SK-N-SH treated with all-trans-retinoic acid at 6 μM for 48 hours (cell line): ENCODE results near the gene DPYSL3.
A peak's percentile ranks its signal among the peaks of the same experiment; 100 is the strongest.

Experiments
- ATAC-seq: fragments of 200-7000 bp; cut with Tn5 transposase; 3 replicates; pipeline ENCODE4 v1.9.1; 2020; ENCODE audit warnings: mild to moderate bottlenecking, moderate library complexity
- ARNTL ChIP-seq: fragments of 450-650 bp; formaldehyde crosslinking; IDR thresholded peaks from 2 replicates; pipeline ENCODE4 v1.5.0; 2020; ENCODE audit warnings: low read depth, mild to moderate bottlenecking, moderate library complexity, borderline replicate concordance
- BACH2 ChIP-seq: fragments of 250-450 bp; sonication (Bioruptor Pico); IDR thresholded peaks from 2 replicates; pipeline ENCODE4 v1.9.0; 2021; ENCODE audit warnings: mild to moderate bottlenecking, borderline replicate concordance
- CSDC2 ChIP-seq: fragments of 250-450 bp; sonication (Bioruptor Pico); IDR thresholded peaks from 2 replicates; pipeline ENCODE4 v1.5.0; 2020; ENCODE audit warnings: mild to moderate bottlenecking, moderate library complexity
- CSRNP3 ChIP-seq: fragments of 250-450 bp; sonication (Bioruptor Pico); IDR thresholded peaks from 2 replicates; pipeline ENCODE4 v1.5.1; 2021; ENCODE audit warnings: mild to moderate bottlenecking, moderate library complexity
- ESRRG ChIP-seq: fragments of 250-450 bp; sonication (Bioruptor Pico); IDR thresholded peaks from 2 replicates; pipeline ENCODE4 v1.6.1; 2021; ENCODE audit warnings: mild to moderate bottlenecking
- ISL1 ChIP-seq: fragments of 250-450 bp; sonication (Bioruptor Pico); IDR thresholded peaks from 2 replicates; pipeline ENCODE4 v2.1.2; 2022; ENCODE audit warnings: mild to moderate bottlenecking, moderate library complexity
- OSR1 ChIP-seq: fragments of 250-450 bp; sonication (Bioruptor Pico); IDR thresholded peaks from 2 replicates; pipeline ENCODE4 v1.8.0; 2022; ENCODE audit warnings: moderate library complexity, mild to moderate bottlenecking, inconsistent platforms
- PATZ1 ChIP-seq: fragments of 250-450 bp; sonication (Bioruptor Pico); IDR thresholded peaks from 2 replicates; pipeline ENCODE4 v1.8.0; 2020; ENCODE audit warnings: mild to moderate bottlenecking, moderate library complexity, borderline replicate concordance
- POU6F1 ChIP-seq: fragments of 250-450 bp; sonication (Bioruptor Pico); IDR thresholded peaks from 2 replicates; pipeline ENCODE4 v1.8.0; 2021; ENCODE audit warnings: low read depth, mild to moderate bottlenecking, moderate library complexity, borderline replicate concordance
- PPARA ChIP-seq: fragments of 250-450 bp; sonication (Bioruptor Pico); IDR thresholded peaks from 2 replicates; pipeline ENCODE4 v1.5.0; 2020; ENCODE audit warnings: mild to moderate bottlenecking, borderline replicate concordance
- RARB ChIP-seq: fragments of 250-450 bp; sonication (Bioruptor Pico); IDR thresholded peaks from 2 replicates; pipeline ENCODE4 v1.8.0; 2021; ENCODE audit warnings: mild to moderate bottlenecking, moderate library complexity
- SNAI2 ChIP-seq: fragments of 250-450 bp; sonication (Bioruptor Pico); IDR thresholded peaks from 2 replicates; pipeline ENCODE4 v1.5.0; 2020; ENCODE audit warnings: mild to moderate bottlenecking, moderate library complexity
- TCF4 ChIP-seq: fragments of 250-450 bp; sonication (Bioruptor Pico); IDR thresholded peaks from 2 replicates; pipeline ENCODE4 v1.8.0; 2021; ENCODE audit warnings: mild to moderate bottlenecking, moderate library complexity, borderline replicate concordance
- TSHZ2 ChIP-seq: fragments of 250-450 bp; sonication (Bioruptor Pico); IDR thresholded peaks from 2 replicates; pipeline ENCODE4 v1.5.0; 2020; ENCODE audit warnings: mild to moderate bottlenecking, moderate library complexity
- ZC3H10 ChIP-seq: fragments of 250-450 bp; sonication (Bioruptor Pico); IDR thresholded peaks from 2 replicates; pipeline ENCODE4 v1.5.1; 2021; ENCODE audit warnings: mild to moderate bottlenecking, moderate library complexity
- ZFP3 ChIP-seq: fragments of 250-450 bp; sonication (Bioruptor Pico); IDR thresholded peaks from 2 replicates; pipeline ENCODE4 v1.5.0; 2020; ENCODE audit warnings: mild to moderate bottlenecking, moderate library complexity
- ZFP30 ChIP-seq: fragments of 450-650 bp; formaldehyde crosslinking; IDR thresholded peaks from 2 replicates; pipeline ENCODE4 v1.5.0; 2022; ENCODE audit warnings: mild to moderate bottlenecking, moderate library complexity
- ZNF565 ChIP-seq: fragments of 450-650 bp; formaldehyde crosslinking; conservative IDR thresholded peaks from 2 replicates; pipeline ENCODE4 v1.5.0; 2020; ENCODE audit warnings: low read depth, mild to moderate bottlenecking, moderate library complexity
- ZNF8 ChIP-seq: fragments of 450-650 bp; formaldehyde crosslinking; IDR thresholded peaks from 2 replicates; pipeline ENCODE4 v1.5.0; 2020; ENCODE audit warnings: mild to moderate bottlenecking, moderate library complexity

Gene DPYSL3

GRCh38 chr5:147436596-147436995 lies 73.3 kb downstream of the DPYSL3 start (continued):
- TF ChIP-seq ARNTL (CRISPR knock-in tag): no peak
- no peak for TF ChIP-seq ZNF8
- TF ChIP-seq ESRRG (CRISPR knock-in tag): no peak
- no peak for TF ChIP-seq ZFP30 (CRISPR knock-in tag)
- no peak for TF ChIP-seq OSR1 (CRISPR knock-in tag)

GRCh38 chr5:147434049-147434448 lies 75.8 kb downstream of the DPYSL3 start:
- TF ChIP-seq CSDC2: no peak
- no peak for TF ChIP-seq RARB (CRISPR knock-in tag)
- no peak for TF ChIP-seq ZFP30 (CRISPR knock-in tag)
- TF ChIP-seq ZC3H10 (CRISPR knock-in tag): no peak
- TF ChIP-seq TSHZ2 (CRISPR knock-in tag): no peak
- TF ChIP-seq PATZ1 (CRISPR knock-in tag): no peak
- no peak for TF ChIP-seq ZNF565 (CRISPR knock-in tag)
- no peak for TF ChIP-seq OSR1 (CRISPR knock-in tag)
- no peak for TF ChIP-seq BACH2
- no peak for TF ChIP-seq PPARA (CRISPR knock-in tag)
- TF ChIP-seq POU6F1 (CRISPR knock-in tag): no peak
- TF ChIP-seq ZFP3 (CRISPR knock-in tag): no peak
- TF ChIP-seq SNAI2 (CRISPR knock-in tag): no peak
- TF ChIP-seq ESRRG (CRISPR knock-in tag): no peak
- no peak for TF ChIP-seq CSRNP3 (CRISPR knock-in tag)
- no peak for TF ChIP-seq ARNTL (CRISPR knock-in tag)
- TF ChIP-seq, all 23 proteins: peak for 0
- no peak for ATAC-seq

GRCh38 chr5:147432323-147432722 lies 77.5 kb downstream of the DPYSL3 start:
- 0 out of 2 replicates have a peak, but pooled peaks have one; percentile 14 for TF ChIP-seq SNAI2 (CRISPR knock-in tag)
- no peak for TF ChIP-seq ESRRG (CRISPR knock-in tag)
- TF ChIP-seq TSHZ2 (CRISPR knock-in tag): peak; percentile 72; the same call in 1 of the 2 replicates
- TF ChIP-seq ZNF565 (CRISPR knock-in tag): no peak
- TF ChIP-seq TCF4 (CRISPR knock-in tag): peak; percentile 72; the same call in 1 of the 2 replicates
- TF ChIP-seq ISL1: peak; percentile 50; the same call in 1 of the 2 replicates
- TF ChIP-seq, all 23 proteins: peak for 4
- peak; percentile 19; the same call in 2 of the 3 replicates for ATAC-seq
